A549 (cell line): Measurements from ENCODE around the gene SLC16A12. TPM values are rescaled to one million over a fixed set of nuclear protein-coding genes. Genes with fewer than 3 reads are reported as not detected.

Experiments
- ATAC-seq, 2 experiments: fragments of 200-7000 bp in 1 of 2; fragments of >200 bp in 1 of 2; cut with Nextera tagmentation in 1 of 2; cut with Tn5 transposase in 1 of 2; 3 replicates each; pipeline versions ENCODE4 v1.8.0 to v1.9.1; 2018 to 2020; ENCODE audit warnings: mild to moderate bottlenecking in 1 of 2, moderate library complexity in 1 of 2
- CTCF ChIA-PET: fragments of 300-600 bp; sonication (Branson Sonifier 250); formaldehyde crosslinking; extraction: SDS; loops from one replicate; lab custom pipeline; 2021; ENCODE audit warnings: antibody characterized with exemption, inconsistent platforms; lab: Yijun Ruan, JAX
- POLR2A ChIA-PET: fragments of 350-600 bp; formaldehyde crosslinking; extraction: SDS; loops from one replicate; lab custom pipeline; 2021; ENCODE audit warnings: antibody characterized with exemption, inconsistent platforms; lab: Yijun Ruan, JAX
- DNase-seq, 2 experiments: peaks; one replicate each; pipeline versions ENCODE4 v3.0.0 to v3.0.0-alpha.2; 2011 to 2016; ENCODE audit warnings: low read depth in 1 of 2, low spot score in 1 of 2
- FAIRE-seq: peaks from 2 replicates; lab custom pipeline; 2011; peaks lifted over from hg19 to GRCh38; lab: Jason Lieb, UNC
- H3K27ac ChIP-seq, 2 experiments: fragments of >200 bp; sonication (Bioruptor Twin); formaldehyde crosslinking; 3 replicates each; pipeline ENCODE4 v1.5.1; 2016 to 2017
- H3K4me1 ChIP-seq: fragments of >200 bp; sonication (Bioruptor Twin); formaldehyde crosslinking; 3 replicates; pipeline ENCODE4 v1.6.1; 2016
- H3K4me2 ChIP-seq: fragments of >200 bp; sonication (Bioruptor Twin); formaldehyde crosslinking; 3 replicates; pipeline ENCODE4 v1.6.1; 2016
- H3K4me3 ChIP-seq: fragments of >200 bp; sonication (Bioruptor Twin); formaldehyde crosslinking; 3 replicates; pipeline ENCODE4 v1.5.1; 2016
- H3K9me3 ChIP-seq: fragments of >200 bp; sonication (Bioruptor Twin); formaldehyde crosslinking; 3 replicates; pipeline ENCODE4 v1.6.1; 2016
- BHLHE40 ChIP-seq: IDR thresholded peaks from 2 replicates; pipeline ENCODE4 v1.6.1; 2012; ENCODE audit warnings: low read depth, low read length, inconsistent platforms
- CEBPB ChIP-seq, 2 experiments: fragments of >200 bp in 1 of 2; sonication (Bioruptor Twin) in 1 of 2; formaldehyde crosslinking in 1 of 2; IDR thresholded peaks; 2 replicates each; pipeline ENCODE4 v1.6.1; 2012 to 2016
- CHD4 ChIP-seq: fragments of 200-600 bp; sonication (generic); IDR thresholded peaks from 2 replicates; pipeline ENCODE4 v1.6.1; 2016; ENCODE audit warnings: antibody characterized with exemption, mild to moderate bottlenecking, borderline replicate concordance
- CTCF ChIP-seq: fragments of >200 bp; sonication (Bioruptor Twin); formaldehyde crosslinking; IDR thresholded peaks from 3 replicates; pipeline ENCODE4 v1.5.1; 2016
- E2F6 ChIP-seq: IDR thresholded peaks from 2 replicates; pipeline ENCODE4 v1.6.1; 2012; ENCODE audit warnings: low read depth, borderline replicate concordance
- EHF ChIP-seq: fragments of 250-450 bp; sonication (Bioruptor Pico); IDR thresholded peaks from 2 replicates; pipeline ENCODE4 v1.5.0; 2020; ENCODE audit warnings: mild to moderate bottlenecking
- EHMT2 ChIP-seq: fragments of 200-600 bp; sonication (generic); IDR thresholded peaks from 2 replicates; pipeline ENCODE4 v1.6.1; 2016; ENCODE audit warnings: antibody characterized with exemption, low read depth, mild to moderate bottlenecking, moderate library complexity
- FOXS1 ChIP-seq: fragments of 250-450 bp; sonication (Bioruptor Pico); IDR thresholded peaks from 2 replicates; pipeline ENCODE4 v1.5.0; 2020; ENCODE audit warnings: mild to moderate bottlenecking, moderate library complexity
- HDAC2 ChIP-seq: fragments of 200-600 bp; sonication (generic); IDR thresholded peaks from 2 replicates; pipeline ENCODE4 v1.6.1; 2016
- HEYL ChIP-seq: fragments of 250-450 bp; sonication (Bioruptor Pico); IDR thresholded peaks from 2 replicates; pipeline ENCODE4 v1.8.0; 2021; ENCODE audit warnings: mild to moderate bottlenecking, moderate library complexity
- HOXA7 ChIP-seq: fragments of 250-450 bp; sonication (Bioruptor Pico); IDR thresholded peaks from 2 replicates; pipeline ENCODE4 v1.5.0; 2020; ENCODE audit warnings: mild to moderate bottlenecking, moderate library complexity
- KDM5A ChIP-seq: fragments of 200-600 bp; sonication (generic); IDR thresholded peaks from 2 replicates; pipeline ENCODE4 v1.6.1; 2016; ENCODE audit warnings: antibody characterized with exemption, mild to moderate bottlenecking
- MAFK ChIP-seq: fragments of 450-650 bp; IDR thresholded peaks from 2 replicates; pipeline ENCODE4 v1.6.1; 2014; ENCODE audit not compliant: partially characterized antibody
- MAZ ChIP-seq: fragments of 150-350 bp; IDR thresholded peaks from 2 replicates; pipeline ENCODE4 v1.6.1; 2014; ENCODE audit warnings: antibody characterized with exemption, low read depth, low read length, borderline replicate concordance
- NFE2L2 ChIP-seq: fragments of 150-350 bp; conservative IDR thresholded peaks from 2 replicates; pipeline ENCODE4 v1.6.1; 2014; ENCODE audit warnings: low read length
- NPAS2 ChIP-seq: fragments of 250-450 bp; sonication (Bioruptor Pico); IDR thresholded peaks from 2 replicates; pipeline ENCODE4 v1.8.0; 2022; ENCODE audit warnings: mild to moderate bottlenecking, moderate library complexity, borderline replicate concordance
- POLR2A ChIP-seq: IDR thresholded peaks from 2 replicates; pipeline ENCODE4 v1.6.1; 2012; ENCODE audit warnings: mild to moderate bottlenecking, low read length
- POLR2AphosphoS2 ChIP-seq: conservative IDR thresholded peaks from 2 replicates; pipeline ENCODE4 v1.6.1; 2012; ENCODE audit warnings: low read length, improper control_type of control experiment, inconsistent platforms
- RNF2 ChIP-seq: fragments of 200-600 bp; sonication (generic); IDR thresholded peaks from 2 replicates; pipeline ENCODE4 v1.6.1; 2016; ENCODE audit warnings: low read depth, mild to moderate bottlenecking, antibody characterized with exemption, moderate library complexity, borderline replicate concordance
- SREBF2 ChIP-seq: fragments of 450-650 bp; IDR thresholded peaks from 2 replicates; pipeline ENCODE4 v1.6.1; 2014; ENCODE audit warnings: mild to moderate bottlenecking, moderate library complexity
- TP53 ChIP-seq: fragments of 250-450 bp; sonication (Bioruptor Pico); IDR thresholded peaks from 2 replicates; pipeline ENCODE4 v1.5.0; 2021; ENCODE audit warnings: mild to moderate bottlenecking, moderate library complexity
- ZC3H11A ChIP-seq: fragments of 450-650 bp; IDR thresholded peaks from 2 replicates; pipeline ENCODE4 v1.6.1; 2014; ENCODE audit warnings: antibody characterized with exemption, mild to moderate bottlenecking
- ZFP36 ChIP-seq: fragments of 450-650 bp; IDR thresholded peaks from 2 replicates; pipeline ENCODE4 v1.6.1; 2014; ENCODE audit warnings: borderline replicate concordance; ENCODE audit not compliant: partially characterized antibody
- ZNF302 ChIP-seq: fragments of 250-450 bp; sonication (Bioruptor Pico); IDR thresholded peaks from 2 replicates; pipeline ENCODE4 v1.9.0; 2021; ENCODE audit warnings: inconsistent platforms, mild to moderate bottlenecking, moderate library complexity
- WGBS: methylation state at CpG from one replicate; pipeline ENCODE4 v1.1.6; 2017; ENCODE audit errors: missing lambda C conversion rate; 5-methylcytosine and 5-hydroxymethylcytosine counted together
- polyA plus RNA-seq, 4 experiments: library from polyadenylated mRNA; depleted of rRNA in 3 of 4; stranded (reverse); fragments of >200 nt; fragmentation: RNase III in 1 of 4; extraction: RNeasy Plus Mini Kit Qiagen cat#74134 plus additional on column Dnase treatment in 1 of 4; gene quantifications; 2 replicates in 3 of 4; 3 replicates in 1 of 4; pipeline ENCODE4 v1.2.3, GENCODE V29; 2011 to 2017
- TF ChIP-seq, protein P1 (sequence below): fragments of >200 bp; sonication (Bioruptor Twin); formaldehyde crosslinking; IDR thresholded peaks from 3 replicates; pipeline ENCODE4 v1.6.1; 2016
- TF ChIP-seq, protein P2 (sequence below): IDR thresholded peaks from 2 replicates; pipeline ENCODE4 v1.6.1; 2012
- TF ChIP-seq, protein P3 (sequence below): fragments of 250-450 bp; sonication (Bioruptor Pico); IDR thresholded peaks from 2 replicates; pipeline ENCODE4 v1.5.0; 2021; ENCODE audit warnings: mild to moderate bottlenecking, moderate library complexity, borderline replicate concordance

Gene SLC16A12
- polyA plus RNA-seq, 2 of the 4 experiments (the other 2 are of a cell fraction), result 0.14 to 0.19 TPM

GRCh38 chr10:89525556-89525955 is 9.8 kb downstream of the SLC16A12 start (continued):
- no peak for TF ChIP-seq ZC3H11A
- TF ChIP-seq HOXA7 (CRISPR knock-in tag), result no peak

- no peak overlapping the region for H3K4me2 ChIP-seq
- DNase-seq (no peak), ATAC-seq (no peak), FAIRE-seq (no peak)
- no peak overlapping the region for H3K4me3 ChIP-seq
- no peaks in the 10 kb centered on the region for H3K9me3 ChIP-seq
- no peak overlapping the region; a peak in 1 of 6 replicates for H3K27ac ChIP-seq
- ChIA-PET CTCF (interaction anchor here (0.6 to 1.0 kb wide), 3 partner anchors 14 to 48 kb away, joined by 3 read pairs; no protein-coding TSS in a partner anchor), POLR2A (no interaction called here)
- WGBS, result 70% methylated on average over 7 of the region's 7 CpGs
- peaks cover 10% of the 10 kb centered on the region; the same call in 2 of the 3 replicates for H3K4me1 ChIP-seq
- TF ChIP-seq MAFK (no peak), RNF2 (no peak), SREBF2 (no peak), FOXS1 (CRISPR knock-in tag) (no peak), NFE2L2 (no peak), KDM5A (no peak), CHD4 (no peak), HOXA7 (CRISPR knock-in tag) (no peak), EHF (no peak), ZFP36 (no peak), MAZ (no peak), EHMT2 (no peak), HEYL (CRISPR knock-in tag) (no peak), POLR2AphosphoS2 (no peak), BHLHE40 (no peak)
- TF ChIP-seq, protein P1, sequence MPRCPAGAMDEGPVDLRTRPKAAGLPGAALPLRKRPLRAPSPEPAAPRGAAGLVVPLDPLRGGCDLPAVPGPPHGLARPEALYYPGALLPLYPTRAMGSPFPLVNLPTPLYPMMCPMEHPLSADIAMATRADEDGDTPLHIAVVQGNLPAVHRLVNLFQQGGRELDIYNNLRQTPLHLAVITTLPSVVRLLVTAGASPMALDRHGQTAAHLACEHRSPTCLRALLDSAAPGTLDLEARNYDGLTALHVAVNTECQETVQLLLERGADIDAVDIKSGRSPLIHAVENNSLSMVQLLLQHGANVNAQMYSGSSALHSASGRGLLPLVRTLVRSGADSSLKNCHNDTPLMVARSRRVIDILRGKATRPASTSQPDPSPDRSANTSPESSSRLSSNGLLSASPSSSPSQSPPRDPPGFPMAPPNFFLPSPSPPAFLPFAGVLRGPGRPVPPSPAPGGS, result no peak
- TF ChIP-seq, protein P2, sequence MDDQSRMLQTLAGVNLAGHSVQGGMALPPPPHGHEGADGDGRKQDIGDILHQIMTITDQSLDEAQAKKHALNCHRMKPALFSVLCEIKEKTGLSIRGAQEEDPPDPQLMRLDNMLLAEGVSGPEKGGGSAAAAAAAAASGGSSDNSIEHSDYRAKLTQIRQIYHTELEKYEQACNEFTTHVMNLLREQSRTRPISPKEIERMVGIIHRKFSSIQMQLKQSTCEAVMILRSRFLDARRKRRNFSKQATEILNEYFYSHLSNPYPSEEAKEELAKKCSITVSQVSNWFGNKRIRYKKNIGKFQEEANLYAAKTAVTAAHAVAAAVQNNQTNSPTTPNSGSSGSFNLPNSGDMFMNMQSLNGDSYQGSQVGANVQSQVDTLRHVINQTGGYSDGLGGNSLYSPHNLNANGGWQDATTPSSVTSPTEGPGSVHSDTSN, result no peak
- TF ChIP-seq, all 56 proteins: peak for 0
Measured at GRCh38 chr10:89524279-89524678, 11.1 kb downstream of the SLC16A12 start.

- Histone ChIP-seq H3K27ac (peak overlapping the region; percentile 6 to 66; a peak in 1 of 6 replicates), H3K4me2 (no peak overlapping the region), H3K9me3 (no peaks in the 10 kb centered on the region), H3K4me3 (no peak overlapping the region), H3K4me1 (peaks cover 10% of the 10 kb centered on the region; the same call in 2 of the 3 replicates)
- WGBS, result 75% methylated on average over 1 of the region's 1 CpG
- ChIA-PET POLR2A (no interaction called here), CTCF (interaction anchor here (0.6 to 1.0 kb wide), 3 partner anchors 17 to 155 kb away, joined by 3 to 4 read pairs (median 3); no protein-coding TSS in a partner anchor)
- ATAC-seq, result no peak
- no peak for DNase-seq
- no peak for FAIRE-seq
- TF ChIP-seq ZNF302 (CRISPR knock-in tag), result no peak
- no peak for TF ChIP-seq TP53
- no peak for TF ChIP-seq MAFK
- no peak for TF ChIP-seq E2F6
- TF ChIP-seq CEBPB (IDR thresholded peaks at IDR 0.05), result no peak
- no peak for TF ChIP-seq KDM5A
- TF ChIP-seq CTCF, result no peak
- TF ChIP-seq, protein P3, sequence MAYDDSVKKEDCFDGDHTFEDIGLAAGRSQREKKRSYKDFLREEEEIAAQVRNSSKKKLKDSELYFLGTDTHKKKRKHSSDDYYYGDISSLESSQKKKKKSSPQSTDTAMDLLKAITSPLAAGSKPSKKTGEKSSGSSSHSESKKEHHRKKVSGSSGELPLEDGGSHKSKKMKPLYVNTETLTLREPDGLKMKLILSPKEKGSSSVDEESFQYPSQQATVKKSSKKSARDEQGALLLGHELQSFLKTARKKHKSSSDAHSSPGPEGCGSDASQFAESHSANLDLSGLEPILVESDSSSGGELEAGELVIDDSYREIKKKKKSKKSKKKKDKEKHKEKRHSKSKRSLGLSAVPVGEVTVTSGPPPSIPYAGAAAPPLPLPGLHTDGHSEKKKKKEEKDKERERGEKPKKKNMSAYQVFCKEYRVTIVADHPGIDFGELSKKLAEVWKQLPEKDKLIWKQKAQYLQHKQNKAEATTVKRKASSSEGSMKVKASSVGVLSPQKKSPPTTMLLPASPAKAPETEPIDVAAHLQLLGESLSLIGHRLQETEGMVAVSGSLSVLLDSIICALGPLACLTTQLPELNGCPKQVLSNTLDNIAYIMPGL (CRISPR knock-in tag), result no peak
- no peak for TF ChIP-seq ZC3H11A
- TF ChIP-seq, protein P1, result no peak
- TF ChIP-seq NFE2L2, result no peak
- no peak for TF ChIP-seq HOXA7 (CRISPR knock-in tag)
- TF ChIP-seq NPAS2, result no peak
- no peak for TF ChIP-seq POLR2A
- TF ChIP-seq HDAC2, result no peak
Measured at GRCh38 chr10:89523274-89523673, 12.1 kb downstream of the SLC16A12 start.
